ENCODE measurements around the gene APOM. TPM values are rescaled to one million over a fixed set of nuclear protein-coding genes. Genes with fewer than 3 reads are reported as not detected.

APOM gene
- total RNA-seq, result 2.9 and 4.2 TPM in 2 replicates
- 5.2 TPM for polyA plus RNA-seq (2012)

DNA sequence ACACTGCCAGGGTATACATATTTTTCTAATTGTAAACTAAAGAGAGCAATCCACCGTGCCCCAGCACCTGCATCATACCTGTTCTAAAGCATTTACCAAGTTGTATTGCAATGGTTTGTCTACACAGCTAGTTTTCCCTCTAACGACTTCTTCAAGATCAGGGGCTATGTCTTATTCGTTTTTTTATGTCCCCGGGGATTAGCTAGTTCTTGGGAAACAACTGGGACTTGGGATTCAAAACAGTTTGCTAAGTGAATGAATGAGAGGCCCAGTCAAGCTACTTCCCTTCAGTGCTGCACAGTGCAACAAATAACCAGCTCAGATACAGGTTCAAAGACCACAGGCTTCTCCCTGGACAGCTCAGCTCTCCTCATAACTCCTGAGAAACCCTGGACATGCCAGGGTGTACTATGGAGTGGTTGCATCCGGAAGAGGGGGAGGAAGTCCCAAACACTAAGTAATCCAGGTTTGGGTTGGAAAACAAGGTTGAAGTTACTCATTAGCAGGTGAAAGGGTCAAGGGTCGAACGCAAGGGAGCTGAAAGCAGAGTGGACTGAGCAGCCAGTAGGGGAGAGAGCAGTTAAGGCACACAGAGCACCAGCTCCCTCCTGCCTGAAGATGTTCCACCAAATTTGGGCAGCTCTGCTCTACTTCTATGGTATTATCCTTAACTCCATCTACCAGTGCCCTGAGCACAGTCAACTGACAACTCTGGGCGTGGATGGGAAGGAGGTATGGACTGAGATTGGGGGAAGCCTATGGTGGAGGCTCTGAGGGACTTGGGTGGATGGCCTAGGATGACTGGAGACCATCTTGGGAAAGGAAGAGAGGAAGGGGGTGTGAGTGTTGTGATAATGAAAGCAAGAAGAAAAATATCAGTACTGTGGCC is at the start of gene APOM:
TSS of gene APOM (plus strand) at position 546 of the 889 bp plus-strand sequence. CDS start at position 619, 73 bp downstream.
- no peak for DNase-seq (ENCODE audit: low read depth)

- no peak for DNase-seq (ENCODE audit: low read depth)
These were observed 48.4 kb upstream of the APOM start for GRCh38 chr6:31607317-31607716.

DNA sequence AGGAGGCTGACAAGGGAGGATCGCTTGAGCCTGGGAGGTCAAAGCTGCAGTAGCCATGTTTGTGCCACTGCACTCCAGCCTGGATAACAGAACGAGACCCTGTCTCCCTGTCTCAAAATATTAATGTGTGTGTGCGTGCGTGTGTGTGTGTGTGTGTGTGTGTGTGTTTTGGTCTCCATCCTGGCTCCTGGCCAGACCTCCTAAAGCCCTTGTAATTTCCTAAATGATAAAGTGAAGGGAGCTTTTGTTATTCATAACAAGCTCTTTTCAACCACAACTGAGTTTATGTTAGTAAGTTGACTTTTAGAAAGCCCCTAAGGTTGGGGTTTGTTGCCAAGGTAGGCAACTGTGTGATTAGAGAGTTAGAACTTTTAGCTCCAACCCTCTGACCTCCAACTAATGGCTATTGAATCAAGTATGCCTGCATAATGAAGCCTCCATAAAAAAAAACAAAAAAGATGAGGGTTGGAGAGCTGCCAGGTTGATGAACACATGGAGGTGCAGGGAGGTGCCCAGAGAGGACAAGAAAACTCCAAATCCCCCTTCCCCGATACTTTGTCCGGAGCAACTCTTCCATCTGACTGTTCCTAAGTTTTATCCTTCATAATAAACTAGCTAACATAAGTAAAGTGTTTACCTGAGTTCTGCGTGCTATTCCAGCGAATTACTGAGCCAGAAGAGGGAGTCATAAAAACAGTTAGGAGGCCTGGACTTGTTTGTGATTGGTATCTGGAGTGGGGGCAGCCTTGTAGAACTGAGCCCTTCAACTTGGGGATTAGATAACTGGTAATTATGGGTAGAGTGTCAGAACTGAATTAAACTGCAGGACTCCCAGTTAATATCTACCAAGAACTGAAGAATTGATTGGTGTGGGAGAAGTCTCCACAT is 45.9 kb upstream of the APOM start:
- DNase-seq (ENCODE audit: low read depth), result no peak

DNA sequence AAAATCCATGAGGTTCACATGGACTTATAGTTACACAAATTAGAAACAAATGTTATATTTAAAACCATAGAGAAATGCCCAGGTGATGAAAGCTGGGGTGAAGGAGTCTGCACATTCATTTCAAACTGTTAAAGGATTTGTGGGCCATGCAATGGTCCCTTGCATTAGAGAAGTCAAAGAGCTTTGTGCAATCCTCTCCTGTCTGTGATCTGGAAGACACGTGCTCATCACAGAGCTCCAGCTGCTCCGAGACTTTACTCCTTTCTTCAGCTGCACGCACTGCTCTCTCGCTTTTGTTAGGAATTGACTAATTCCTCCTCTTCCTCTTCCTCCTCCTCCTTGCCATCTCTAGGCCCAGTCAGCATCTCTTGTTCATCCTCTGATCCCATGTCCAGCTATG is 44.7 kb upstream of the APOM start:
- DNase-seq (ENCODE audit: low read depth), result no peak

DNA sequence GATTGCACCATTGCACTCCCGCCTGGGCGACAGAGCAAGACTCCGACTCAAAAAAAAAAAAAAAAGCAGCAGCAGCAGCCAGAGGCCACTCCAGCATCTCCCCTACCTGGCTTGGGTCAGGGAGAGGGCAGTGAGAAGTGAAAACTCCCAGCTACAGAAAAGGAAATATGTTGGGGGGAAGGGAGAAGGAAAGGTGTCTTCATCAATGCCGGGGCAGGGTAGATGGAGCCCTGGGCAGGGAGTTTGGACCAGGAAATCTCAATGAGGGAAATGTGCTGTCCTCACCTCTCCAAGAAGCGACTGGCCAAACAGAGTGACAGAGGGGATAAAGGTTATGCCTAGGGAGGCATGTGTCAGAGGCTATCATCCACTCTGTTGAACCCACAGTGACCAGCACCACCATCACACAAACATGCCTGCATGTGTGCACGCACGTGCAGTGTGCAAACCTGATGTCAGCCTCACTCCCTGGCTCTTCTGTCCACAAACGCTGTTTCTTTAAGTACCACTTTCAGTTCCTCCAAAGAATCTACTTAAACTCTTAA is 41.5 kb upstream of the APOM start:
- DNase-seq (ENCODE audit: low read depth), result no peak

- no peak for DNase-seq (ENCODE audit: low read depth)
These were observed 40.8 kb upstream of the APOM start, which contains the start of gene AIF1 for GRCh38 chr6:31614684-31615578. Gene AIF1, plus strand, starts transcription at chr6:31615234. Its CDS starts 96 bp downstream, at chr6:31615330.

- DNase-seq (ENCODE audit: low read depth), result no peak
These were observed 39.9 kb upstream of the APOM start for GRCh38 chr6:31615748-31616147.

GRCh38 chr6:31617010-31617409 is 38.7 kb upstream of the APOM start:
- DNase-seq (ENCODE audit: low read depth), result no peak

DNA sequence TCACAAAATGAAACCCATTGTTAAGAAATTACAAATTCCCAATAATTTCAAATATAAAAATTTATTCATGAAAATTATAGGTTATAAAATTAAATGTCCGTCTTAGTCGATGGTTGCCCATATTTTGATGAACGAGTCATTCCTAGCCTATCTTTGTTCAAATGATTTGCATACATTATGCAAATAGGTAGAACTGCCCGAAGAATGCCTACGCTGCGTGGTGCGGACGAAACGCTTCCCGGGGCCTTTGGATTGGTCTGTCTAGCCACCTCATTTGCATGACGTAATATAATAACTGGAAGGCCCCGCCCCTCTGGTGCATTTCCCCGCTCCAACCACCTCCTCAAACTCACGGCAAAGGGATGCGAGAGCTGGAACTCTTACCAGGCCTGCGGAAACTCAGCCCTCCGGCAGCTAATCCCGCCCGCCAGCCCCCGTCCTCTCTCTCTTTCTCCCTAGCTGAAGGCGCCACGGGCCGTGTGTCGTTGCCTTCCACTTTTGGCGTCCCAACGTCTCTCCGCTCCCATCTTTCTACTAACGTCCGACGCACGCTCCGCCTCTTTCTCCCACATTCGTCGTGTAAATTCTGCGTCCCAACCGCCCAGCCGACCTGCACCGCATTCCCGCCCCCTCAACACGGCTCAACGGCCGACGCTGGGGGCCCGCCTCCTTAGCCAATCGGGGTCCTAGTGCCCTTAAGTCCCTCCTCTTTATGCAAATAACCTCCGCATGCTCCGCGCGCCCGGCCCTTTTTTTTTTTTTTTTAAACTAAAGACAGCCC is 35.7 kb upstream of the APOM start:
- DNase-seq (ENCODE audit: low read depth), result peak; percentile 99

- DNase-seq (ENCODE audit: low read depth), result no peak
These were observed 34.9 kb upstream of the APOM start, which contains the start of gene PRRC2A for GRCh38 chr6:31620586-31621319. Gene PRRC2A, plus strand, starts transcription at chr6:31620715. Its CDS starts 2,075 bp downstream, at chr6:31622790.

DNA sequence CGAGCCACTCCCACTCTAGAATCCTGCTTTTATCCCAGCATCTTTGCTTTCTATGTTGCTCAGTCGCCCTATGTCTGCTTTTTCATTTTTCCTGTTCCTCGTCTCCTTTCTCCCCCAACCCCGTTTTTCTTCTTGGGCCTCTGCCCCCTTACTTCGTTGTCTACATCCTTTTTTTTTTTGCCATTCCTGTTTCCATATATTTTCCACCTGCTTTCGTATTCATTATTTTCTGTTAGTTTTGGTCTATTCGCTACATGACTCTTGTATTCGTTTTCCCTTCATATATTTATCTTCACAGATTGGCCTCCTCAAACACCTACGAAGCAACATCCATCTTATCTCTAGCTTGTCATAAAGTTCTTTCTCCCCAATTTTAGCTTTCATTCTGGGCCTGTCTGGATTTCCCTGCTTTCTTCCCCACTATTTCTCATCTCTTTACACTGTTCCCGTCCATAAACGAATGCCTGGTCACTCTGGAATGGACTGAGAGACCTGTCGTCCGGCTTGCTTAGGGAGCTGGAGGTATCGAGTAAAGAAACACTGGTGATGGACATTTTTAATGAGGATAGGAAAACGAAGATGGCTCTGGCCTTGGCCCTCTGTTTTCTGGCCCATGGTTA is 34.3 kb upstream of the APOM start:
- no peak for DNase-seq (ENCODE audit: low read depth)

- DNase-seq (ENCODE audit: low read depth), result no peak
These were observed 33.7 kb upstream of the APOM start for GRCh38 chr6:31621991-31622390.

GRCh38 chr6:31622684-31623091 is 33.0 kb upstream of the APOM start:
- no peak for DNase-seq (ENCODE audit: low read depth)

DNA sequence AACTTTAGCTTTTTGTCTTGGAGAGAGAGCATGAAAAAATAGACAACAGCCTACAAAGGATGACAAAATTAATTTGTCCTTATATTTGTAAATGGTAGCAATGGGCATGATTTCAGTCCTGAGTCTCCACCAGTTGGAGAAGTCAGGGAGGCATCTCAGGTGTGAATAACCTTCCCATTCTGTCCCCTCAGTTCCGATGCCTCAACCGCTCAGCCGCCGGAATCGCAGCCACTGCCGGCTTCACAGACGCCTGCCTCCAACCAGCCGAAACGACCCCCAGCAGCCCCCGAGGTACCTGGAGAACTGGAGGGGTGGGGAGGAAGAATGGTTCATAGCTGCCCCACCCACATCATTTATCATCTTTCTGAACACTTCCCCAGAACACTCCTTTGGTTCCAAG is 31.6 kb upstream of the APOM start:
- no peak for DNase-seq (ENCODE audit: low read depth)

- DNase-seq (ENCODE audit: low read depth), result no peak
These were observed 28.7 kb upstream of the APOM start for GRCh38 chr6:31626952-31627351.

DNA sequence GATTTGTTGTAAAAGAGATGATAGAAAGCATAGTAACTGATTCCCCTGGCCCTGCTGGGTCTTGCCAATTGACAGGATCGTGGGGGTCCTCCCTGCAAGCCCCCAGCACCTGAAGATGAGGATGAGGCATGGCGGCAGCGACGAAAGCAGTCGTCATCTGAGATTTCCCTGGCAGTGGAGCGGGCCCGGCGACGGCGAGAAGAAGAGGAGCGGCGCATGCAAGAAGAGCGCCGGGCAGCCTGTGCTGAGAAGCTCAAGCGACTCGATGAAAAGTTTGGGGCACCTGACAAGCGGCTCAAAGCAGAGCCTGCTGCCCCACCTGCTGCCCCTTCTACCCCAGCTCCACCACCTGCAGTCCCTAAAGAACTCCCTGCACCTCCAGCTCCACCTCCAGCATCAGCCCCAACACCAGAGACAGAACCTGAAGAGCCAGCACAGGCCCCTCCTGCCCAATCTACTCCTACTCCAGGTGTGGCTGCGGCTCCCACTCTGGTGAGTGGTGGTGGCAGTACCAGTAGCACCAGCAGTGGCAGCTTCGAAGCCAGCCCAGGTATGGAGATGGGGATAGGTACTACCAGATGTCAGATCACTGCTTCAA is 27.9 kb upstream of the APOM start:
- no peak for DNase-seq (ENCODE audit: low read depth)

DNA sequence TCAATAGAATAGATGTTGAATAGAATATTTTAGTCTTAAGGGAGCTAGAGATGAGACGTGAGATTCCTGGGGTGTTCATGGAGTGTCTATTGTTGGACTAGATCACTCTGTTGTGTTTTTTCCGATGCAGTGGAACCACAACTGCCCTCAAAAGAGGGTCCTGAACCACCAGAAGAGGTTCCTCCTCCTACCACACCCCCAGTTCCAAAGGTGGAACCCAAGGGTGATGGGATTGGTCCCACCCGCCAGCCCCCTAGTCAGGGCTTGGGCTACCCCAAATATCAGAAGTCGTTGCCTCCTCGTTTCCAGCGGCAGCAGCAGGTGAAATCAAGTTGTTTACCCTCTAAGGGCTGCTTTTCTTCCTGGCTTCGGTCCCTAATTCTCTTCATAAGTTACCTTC is 26.7 kb upstream of the APOM start:
- no peak for DNase-seq (ENCODE audit: low read depth)
